Omental fat pad (tissue), 4 donors: ENCODE results near the gene SPTBN1. TPM values are rescaled to one million over a fixed set of nuclear protein-coding genes. Genes with fewer than 3 reads are reported as not detected.

Experiments used
- ATAC-seq: fragments of 150-250 bp; one replicate; pipeline ENCODE4 v1.9.1; 2016; ENCODE audit warnings: mild to moderate bottlenecking, moderate library complexity; ENCODE audit not compliant: low FRiP score
- DNase-seq: peaks from one replicate; pipeline ENCODE4 v3.0.0-alpha.2; 2019; ENCODE audit warnings: low spot score
- total RNA-seq, 4 donors: library from RNA; depleted of rRNA; stranded (reverse); fragments of >200 nt; gene quantifications; one replicate each; pipeline ENCODE4 v1.1.0, GENCODE V29; 2016
- TF ChIP-seq, protein P1 (sequence below), 3 donors: fragments of 450-650 bp; IDR thresholded peaks; one replicate each; pipeline ENCODE4 v1.5.1; 2016 to 2017; ENCODE audit warnings: antibody characterized with exemption in 3 of 3, mild to moderate bottlenecking in 3 of 3, moderate library complexity in 2 of 3

SPTBN1 gene
- total RNA-seq, 4 donors from 2014 or later: 681 to 1,046 (median 964) TPM

- ATAC-seq (no peak), DNase-seq (no peak)
- TF ChIP-seq, protein P1, sequence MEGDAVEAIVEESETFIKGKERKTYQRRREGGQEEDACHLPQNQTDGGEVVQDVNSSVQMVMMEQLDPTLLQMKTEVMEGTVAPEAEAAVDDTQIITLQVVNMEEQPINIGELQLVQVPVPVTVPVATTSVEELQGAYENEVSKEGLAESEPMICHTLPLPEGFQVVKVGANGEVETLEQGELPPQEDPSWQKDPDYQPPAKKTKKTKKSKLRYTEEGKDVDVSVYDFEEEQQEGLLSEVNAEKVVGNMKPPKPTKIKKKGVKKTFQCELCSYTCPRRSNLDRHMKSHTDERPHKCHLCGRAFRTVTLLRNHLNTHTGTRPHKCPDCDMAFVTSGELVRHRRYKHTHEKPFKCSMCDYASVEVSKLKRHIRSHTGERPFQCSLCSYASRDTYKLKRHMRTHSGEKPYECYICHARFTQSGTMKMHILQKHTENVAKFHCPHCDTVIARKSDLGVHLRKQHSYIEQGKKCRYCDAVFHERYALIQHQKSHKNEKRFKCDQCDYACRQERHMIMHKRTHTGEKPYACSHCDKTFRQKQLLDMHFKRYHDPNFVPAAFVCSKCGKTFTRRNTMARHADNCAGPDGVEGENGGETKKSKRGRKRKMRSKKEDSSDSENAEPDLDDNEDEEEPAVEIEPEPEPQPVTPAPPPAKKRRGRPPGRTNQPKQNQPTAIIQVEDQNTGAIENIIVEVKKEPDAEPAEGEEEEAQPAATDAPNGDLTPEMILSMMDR (IDR thresholded peaks at IDR 0.05): no peak
These were observed 222.6 kb downstream of the SPTBN1 start for GRCh38 chr2:54678719-54679118.

GRCh38 chr2:54680397-54681041 is 224.4 kb downstream of the SPTBN1 start:
- ATAC-seq (no peak), DNase-seq (no peak)
- TF ChIP-seq, protein P1 (IDR thresholded peaks at IDR 0.05): no peak

GRCh38 chr2:54681416-54681815 is 225.3 kb downstream of the SPTBN1 start:
- ATAC-seq (no peak), DNase-seq (no peak)
- TF ChIP-seq, protein P1 (IDR thresholded peaks at IDR 0.05): no peak

DNA sequence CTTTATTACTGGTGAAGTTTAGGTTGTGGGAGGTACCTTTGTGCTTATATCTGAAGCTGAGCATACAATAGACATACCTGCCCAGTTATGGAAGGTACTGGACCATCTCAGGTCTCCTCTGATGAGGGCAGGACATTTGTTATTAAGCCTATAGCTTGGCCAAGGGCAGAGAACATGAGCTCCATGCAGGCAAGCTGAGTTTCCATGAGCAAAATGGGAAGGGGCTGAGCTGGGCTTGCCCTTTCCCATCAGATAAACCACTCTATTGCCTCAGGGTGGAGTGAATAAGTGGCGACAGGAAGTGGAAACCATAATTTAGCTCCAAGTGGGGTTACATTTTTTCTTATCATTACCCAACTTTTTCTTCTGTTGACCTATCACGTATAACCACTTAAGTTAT is 227.5 kb downstream of the SPTBN1 start:
- ATAC-seq: no peak
- no peak for DNase-seq
- TF ChIP-seq, protein P1 (IDR thresholded peaks at IDR 0.05): no peak

GRCh38 chr2:54685263-54685775 is 229.2 kb downstream of the SPTBN1 start:
- TF ChIP-seq, protein P1 (IDR thresholded peaks at IDR 0.05): no peak
- no peak for DNase-seq
- ATAC-seq: no peak

DNA sequence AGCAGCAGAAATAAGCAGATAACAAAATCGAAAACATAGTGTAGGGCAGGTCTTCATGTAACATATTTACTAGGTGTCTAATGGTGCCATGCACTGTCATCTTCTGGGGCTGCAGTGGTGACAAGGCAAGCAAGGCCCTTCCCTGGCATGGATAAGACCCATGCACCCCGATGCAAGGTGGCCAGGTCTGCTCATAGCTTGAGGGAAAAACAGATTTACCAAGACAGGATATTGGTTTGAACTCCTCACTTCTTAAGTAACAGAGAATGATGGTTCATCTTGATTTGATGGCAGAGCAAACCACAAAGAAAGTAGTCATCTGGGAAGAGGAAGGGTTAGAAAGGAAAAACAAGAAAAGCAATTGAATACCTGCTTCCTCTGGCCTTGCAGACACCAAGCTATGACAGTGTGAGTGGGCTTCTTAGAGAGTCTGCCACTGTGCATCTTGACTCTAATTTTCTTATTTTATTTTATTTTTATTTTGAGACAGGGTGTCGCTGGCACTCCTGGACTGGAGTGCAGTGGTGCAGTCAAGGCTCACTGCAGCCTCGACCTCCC is 231.5 kb downstream of the SPTBN1 start:
- TF ChIP-seq, protein P1 (IDR thresholded peaks at IDR 0.05): no peak
- no peak for ATAC-seq
- DNase-seq: no peak
